ENCODE results near the gene CRISP1. TPM values are rescaled to one million over a fixed set of nuclear protein-coding genes. Genes with fewer than 3 reads are reported as not detected.
"Not testable (repeated sequence)": the region's sequence is repeated elsewhere in the genome, so short reads cannot be mapped to it uniquely, and the experiment has no call there.

Gene CRISP1
- not detected for total RNA-seq

GRCh38 chr6:49866485-49866943, at the start of gene CRISP1:
CRISP1 (minus strand) TSS chr6:49866535; CDS start chr6:49857400, 9,135 bp downstream.
- DNase-seq (ENCODE audit: low spot score), result no peak

- no peak for DNase-seq (ENCODE audit: low spot score)
These were observed 48.7 kb upstream of the CRISP1 start for GRCh38 chr6:49915035-49915434.

GRCh38 chr6:49913636-49914375, 47.5 kb upstream of the CRISP1 start:
- DNase-seq (ENCODE audit: low spot score), result no peak

GRCh38 chr6:49912196-49912595, 45.9 kb upstream of the CRISP1 start:
- DNase-seq (ENCODE audit: low spot score), result no peak

GRCh38 chr6:49911252-49911651, 44.9 kb upstream of the CRISP1 start:
- DNase-seq (ENCODE audit: low spot score), result no peak

GRCh38 chr6:49909563-49909962, 43.2 kb upstream of the CRISP1 start:
- DNase-seq (ENCODE audit: low spot score), result no peak

- no peak for DNase-seq (ENCODE audit: low spot score)
These were observed 40.2 kb upstream of the CRISP1 start for GRCh38 chr6:49906526-49906925.

- no peak for DNase-seq (ENCODE audit: low spot score)
These were observed 39.0 kb upstream of the CRISP1 start for GRCh38 chr6:49905296-49905695.

GRCh38 chr6:49902856-49903255, 36.5 kb upstream of the CRISP1 start:
- no peak for DNase-seq (ENCODE audit: low spot score)

- no peak for DNase-seq (ENCODE audit: low spot score)
These were observed 32.7 kb upstream of the CRISP1 start for GRCh38 chr6:49898904-49899566.

- DNase-seq (ENCODE audit: low spot score), result not testable (repeated sequence)
These were observed 29.2 kb upstream of the CRISP1 start for GRCh38 chr6:49895553-49895952.

- DNase-seq (ENCODE audit: low spot score), result no peak
These were observed 25.9 kb upstream of the CRISP1 start for GRCh38 chr6:49892280-49892679.

- no peak for DNase-seq (ENCODE audit: low spot score)
These were observed 24.7 kb upstream of the CRISP1 start for GRCh38 chr6:49890988-49891387.

- DNase-seq (ENCODE audit: low spot score), result no peak
These were observed 22.6 kb upstream of the CRISP1 start for GRCh38 chr6:49888742-49889431.

- no peak for DNase-seq (ENCODE audit: low spot score)
These were observed 2.7 kb upstream of the CRISP1 start for GRCh38 chr6:49868951-49869529.

- DNase-seq (ENCODE audit: low spot score), result no peak
These were observed 10.1 kb downstream of the CRISP1 start for GRCh38 chr6:49856282-49856681.

GRCh38 chr6:49855221-49855620, 11.1 kb downstream of the CRISP1 start:
- DNase-seq (ENCODE audit: low spot score), result no peak

GRCh38 chr6:49852975-49853374, 13.4 kb downstream of the CRISP1 start:
- no peak for DNase-seq (ENCODE audit: low spot score)

- DNase-seq (ENCODE audit: low spot score), result no peak
These were observed 17.0 kb downstream of the CRISP1 start for GRCh38 chr6:49849213-49849907.

- no peak for DNase-seq (ENCODE audit: low spot score)
These were observed 18.7 kb downstream of the CRISP1 start for GRCh38 chr6:49847673-49848072.

- DNase-seq (ENCODE audit: low spot score), result no peak
These were observed 19.3 kb downstream of the CRISP1 start for GRCh38 chr6:49847014-49847413.

GRCh38 chr6:49841424-49841823, 24.9 kb downstream of the CRISP1 start:
- no peak for DNase-seq (ENCODE audit: low spot score)
